HepG2 (cell line): Measurements from ENCODE around the gene BPIFB6. TPM values are rescaled to one million over a fixed set of nuclear protein-coding genes. Genes with fewer than 3 reads are reported as not detected.

Experiments
- ATRX ChIP-seq: sonication (generic); formaldehyde crosslinking; IDR thresholded peaks from 2 replicates; pipeline ENCODE4 v1.4.0; 2020; ENCODE audit warnings: missing genetic modification reagents, borderline replicate concordance
- FOXK1 ChIP-seq: sonication (generic); formaldehyde crosslinking; IDR thresholded peaks from 2 replicates; pipeline ENCODE4 v1.4.0; 2020; ENCODE audit warnings: low read depth, missing genetic modification reagents, borderline replicate concordance
- FOXP4 ChIP-seq: sonication (generic); formaldehyde crosslinking; IDR thresholded peaks from 2 replicates; pipeline ENCODE4 v1.4.0; 2020; ENCODE audit warnings: missing genetic modification reagents
- HHEX ChIP-seq: IDR thresholded peaks from 2 replicates; pipeline ENCODE4 v1.6.1; 2016; ENCODE audit warnings: control low read depth
- LRRFIP1 ChIP-seq: sonication (generic); formaldehyde crosslinking; conservative IDR thresholded peaks from 2 replicates; pipeline ENCODE4 v1.4.0; 2020; ENCODE audit warnings: missing genetic modification reagents
- MIXL1 ChIP-seq: IDR thresholded peaks from 2 replicates; pipeline ENCODE4 v1.6.1; 2016
- MLX ChIP-seq: IDR thresholded peaks from 2 replicates; pipeline ENCODE4 v1.6.1; 2016
- PREB ChIP-seq: sonication (generic); formaldehyde crosslinking; IDR thresholded peaks from 2 replicates; pipeline ENCODE4 v1.4.0; 2020; ENCODE audit warnings: missing genetic modification reagents
- REL ChIP-seq: sonication (generic); formaldehyde crosslinking; conservative IDR thresholded peaks from 2 replicates; pipeline ENCODE4 v1.8.0; 2022; ENCODE audit warnings: mild to moderate bottlenecking, missing genetic modification reagents, moderate library complexity
- RFX1 ChIP-seq: fragments of 450-650 bp; IDR thresholded peaks from 2 replicates; pipeline ENCODE4 v1.6.1; 2017
- SRSF9 ChIP-seq: fragments of 200-400 bp; formaldehyde crosslinking; IDR thresholded peaks from 2 replicates; pipeline ENCODE4 v1.6.1; 2018; ENCODE audit warnings: borderline replicate concordance, mild to moderate bottlenecking, low read depth, low read length; ENCODE audit not compliant: insufficient read depth, poor library complexity, severe bottlenecking
- ZHX2 ChIP-seq, 2 experiments: sonication (generic) in 1 of 2; formaldehyde crosslinking in 1 of 2; IDR thresholded peaks; 2 replicates each; pipeline versions ENCODE4 v1.6.1 to v1.9.0; 2014 to 2022; ENCODE audit warnings: antibody characterized with exemption in 1 of 2, borderline replicate concordance in 1 of 2, inconsistent platforms in 1 of 2, low read depth in 1 of 2, missing genetic modification reagents in 1 of 2
- ZMAT5 ChIP-seq: sonication (generic); formaldehyde crosslinking; IDR thresholded peaks from 2 replicates; pipeline ENCODE4 v1.5.0; 2020; ENCODE audit warnings: mild to moderate bottlenecking, low read depth, missing genetic modification reagents, borderline replicate concordance
- ZNF589 ChIP-seq: sonication (generic); formaldehyde crosslinking; conservative IDR thresholded peaks from 2 replicates; pipeline ENCODE4 v1.8.0; 2022; ENCODE audit warnings: mild to moderate bottlenecking, moderate library complexity, missing genetic modification reagents
- polyA plus RNA-seq, 8 experiments: library from polyadenylated mRNA; depleted of rRNA in 3 of 8; stranded (reverse) in 7 of 8; unstranded in 1 of 8; fragments of >200 nt; fragmentation: Illumina TruSeq in 4 of 8; extraction: Trizol in 4 of 8; gene quantifications; 2 replicates each; pipeline versions ENCODE4 v1.2.1 to v1.2.3, GENCODE V29; 2011 to 2016; ENCODE audit warnings: low read depth in 4 of 8, missing spikeins in 1 of 8, mixed read lengths in 1 of 8; ENCODE audit not compliant: insufficient read depth in 1 of 8
- total RNA-seq, 5 experiments: library from RNA; depleted of rRNA; stranded (reverse); fragments of >200 nt; fragmentation: Illumina TruSeq; extraction: Trizol; gene quantifications; 2 replicates each; pipeline ENCODE4 v1.2.3, GENCODE V29; 2016; ENCODE audit warnings: low read depth in 1 of 5

Gene BPIFB6
- total and polyA plus RNA-seq, 2 of the 13 experiments (the other 11 are each of a cell fraction or from before 2014, with no cell fraction given) = 0.13 to 1.7 TPM

- TF ChIP-seq ZNF589 = 0 out of 2 replicates have a peak, but pooled peaks have one; percentile 30
- peak; percentile 86 for TF ChIP-seq HHEX
- no peak; the same call in 1 of the 2 replicates for TF ChIP-seq LRRFIP1 (CRISPR knock-in tag)
- peak; percentile 11; the same call in 1 of the 2 replicates for TF ChIP-seq ZMAT5 (CRISPR knock-in tag)
- peak; percentile 15; the same call in 1 of the 2 replicates for TF ChIP-seq ZHX2 (IDR thresholded peaks at IDR 0.05; ENCODE audit: low read depth)
- TF ChIP-seq ZHX2 (CRISPR knock-in tag; IDR thresholded peaks at IDR 0.05; ENCODE audit: borderline replicate concordance) = no peak
- TF ChIP-seq ATRX (CRISPR knock-in tag) = no peak
- peak; percentile 86; the same call in 1 of the 2 replicates for TF ChIP-seq MLX (CRISPR knock-in tag)
- TF ChIP-seq SRSF9 = no peak
- no peak for TF ChIP-seq RFX1
- no peak for TF ChIP-seq MIXL1 (CRISPR knock-in tag)
- TF ChIP-seq PREB (CRISPR knock-in tag) = no peak
- peak; percentile 78 for TF ChIP-seq FOXK1
- peak; percentile 92 for TF ChIP-seq FOXP4 (CRISPR knock-in tag)
- TF ChIP-seq REL (CRISPR knock-in tag) = no peak
Observed at GRCh38 chr20:33007376-33008335, 23.8 kb upstream of the BPIFB6 start, which contains the start of gene BPIFB2 (continued).
